ENCODE data around the gene CIBAR2. TPM values are rescaled to one million over a fixed set of nuclear protein-coding genes. Genes with fewer than 3 reads are reported as not detected.

CIBAR2 gene
- total and polyA plus RNA-seq, 2 experiments from 2014 or later = not detected

DNA sequence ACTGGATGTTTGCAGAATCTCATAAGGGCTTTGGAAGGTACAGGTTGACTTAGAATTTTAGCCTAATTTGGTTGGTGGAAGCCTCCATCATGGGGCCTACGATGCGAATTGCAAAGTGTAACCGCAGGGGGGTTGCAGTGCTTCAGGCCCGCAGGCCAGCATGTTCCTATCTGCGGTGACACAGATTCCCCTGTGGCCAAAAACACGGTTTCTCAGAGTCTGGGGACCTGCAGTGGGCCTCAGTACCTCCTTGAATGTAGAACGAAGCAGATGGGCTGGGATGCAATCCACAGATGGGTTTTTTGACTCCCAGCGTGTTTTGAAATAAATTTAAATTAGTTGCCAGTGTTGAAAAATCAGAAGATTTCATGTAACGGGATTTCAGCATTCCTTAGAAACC lies 49.9 kb downstream of the CIBAR2 start:
- WGBS, 2 experiments (ENCODE audit: low coverage in 1 of 2, low lambda C conversion rate in 2 of 2, missing lambda C conversion rate in 2 of 2) = 87 to 95% methylated on average over 9 of the region's 9 CpGs
- no peak overlapping the region for H2AFZ ChIP-seq
- TF ChIP-seq EZH2phosphoT487 (IDR thresholded peaks at IDR 0.05; ENCODE audit: insufficient read depth, low read depth) (no peak), EZH2 (IDR thresholded peaks at IDR 0.05; ENCODE audit: insufficient read depth, poor library complexity, severe bottlenecking) (no peak)
- no peaks in the 10 kb centered on the region for H3K79me2 ChIP-seq (ENCODE audit: insufficient read depth)
- no peak overlapping the region for H3K4me2 ChIP-seq (ENCODE audit: unreplicated experiment)
- H3K27ac ChIP-seq = no peak overlapping the region
- H3F3A ChIP-seq (ENCODE audit: insufficient read depth) = no peaks in the 10 kb centered on the region
- H3K36me3 ChIP-seq (ENCODE audit: low read depth) = no peaks in the 10 kb centered on the region
- no peak overlapping the region for H3K4me3 ChIP-seq
- in situ Hi-C loops (cut with MboI) = no loop called here
- no peaks in the 10 kb centered on the region for H3K9me2 ChIP-seq (ENCODE audit: insufficient read depth)
- H3K9ac ChIP-seq = no peak overlapping the region
- no peak for DNase-seq
- no peaks in the 10 kb centered on the region for H3K9me3 ChIP-seq (ENCODE audit: low read depth)
- no peaks in the 10 kb centered on the region for H4K20me1 ChIP-seq (ENCODE audit: insufficient read depth)
- H3K4me1 ChIP-seq (ENCODE audit: insufficient read depth) = no peaks in the 10 kb centered on the region
- no peaks in the 10 kb centered on the region for H3K27me3 ChIP-seq (replicated peaks; ENCODE audit: insufficient read depth)

DNA sequence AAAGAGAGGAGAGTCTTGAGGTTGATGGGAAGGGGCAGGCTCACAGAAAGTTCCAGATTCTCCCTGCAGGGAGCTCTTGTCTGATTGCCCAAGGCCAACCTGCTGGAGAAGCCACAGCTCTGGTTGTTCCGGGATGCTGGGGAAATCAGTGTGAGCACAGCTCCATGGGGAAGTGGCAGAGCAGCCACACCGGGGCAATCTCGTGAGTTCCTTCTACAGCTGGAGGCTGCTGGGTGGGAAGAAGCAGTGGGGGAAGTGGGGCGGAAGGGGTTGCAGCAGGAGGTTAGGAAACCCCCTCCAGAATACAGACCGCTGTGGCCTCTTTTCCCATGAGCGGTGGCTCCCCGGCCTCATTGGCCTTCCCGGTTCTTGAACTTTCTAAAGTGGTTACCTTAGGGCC lies 50.7 kb downstream of the CIBAR2 start:
- Histone ChIP-seq H3K4me1 (ENCODE audit: insufficient read depth) (no peaks in the 10 kb centered on the region), H3K27ac (no peak overlapping the region), H4K20me1 (ENCODE audit: insufficient read depth) (no peaks in the 10 kb centered on the region), H3K4me3 (no peak overlapping the region), H3K9me2 (ENCODE audit: insufficient read depth) (no peaks in the 10 kb centered on the region), H3K9me3 (ENCODE audit: low read depth) (no peaks in the 10 kb centered on the region), H3K4me2 (ENCODE audit: unreplicated experiment) (no peak overlapping the region), H3K36me3 (ENCODE audit: low read depth) (no peaks in the 10 kb centered on the region), H3F3A (ENCODE audit: insufficient read depth) (no peaks in the 10 kb centered on the region), H3K9ac (no peak overlapping the region), H3K27me3 (replicated peaks; ENCODE audit: insufficient read depth) (no peaks in the 10 kb centered on the region), H3K79me2 (ENCODE audit: insufficient read depth) (no peaks in the 10 kb centered on the region), H2AFZ (no peak overlapping the region)
- DNase-seq = no peak
- TF ChIP-seq EZH2 (IDR thresholded peaks at IDR 0.05; ENCODE audit: insufficient read depth, poor library complexity, severe bottlenecking) (no peak), EZH2phosphoT487 (IDR thresholded peaks at IDR 0.05; ENCODE audit: insufficient read depth, low read depth) (no peak)
- in situ Hi-C loops (cut with MboI) = no loop called here
- WGBS, 2 experiments (ENCODE audit: low coverage in 1 of 2, low lambda C conversion rate in 2 of 2, missing lambda C conversion rate in 2 of 2) = 95 to 97% methylated on average over 8 of the region's 8 CpGs

DNA sequence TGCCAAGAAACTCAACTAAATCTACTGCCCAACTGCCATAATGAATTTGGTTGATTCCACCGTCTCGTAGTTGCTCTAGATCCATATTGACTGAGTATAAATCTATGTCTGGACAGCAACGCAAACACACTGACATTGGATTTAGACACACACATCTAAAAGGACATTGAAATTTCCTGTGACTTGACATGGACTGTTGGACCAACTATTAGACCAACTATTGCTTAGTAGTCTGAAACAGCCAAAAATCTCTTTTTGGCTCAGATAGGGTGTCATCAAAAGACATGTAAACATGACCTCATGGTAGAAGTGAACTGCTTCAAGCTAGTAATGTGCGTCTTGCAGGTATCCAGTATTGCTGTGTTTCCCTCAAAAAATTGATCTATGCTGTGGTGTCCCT lies 53.4 kb downstream of the CIBAR2 start:
- Histone ChIP-seq H3F3A (ENCODE audit: insufficient read depth) (peaks cover 17% of the 10 kb centered on the region), H3K4me3 (no peak overlapping the region), H3K27me3 (replicated peaks; ENCODE audit: insufficient read depth) (no peaks in the 10 kb centered on the region), H2AFZ (no peak overlapping the region), H3K36me3 (ENCODE audit: low read depth) (no peaks in the 10 kb centered on the region), H3K9me3 (ENCODE audit: low read depth) (no peaks in the 10 kb centered on the region), H3K27ac (no peak overlapping the region), H3K9me2 (ENCODE audit: insufficient read depth) (no peaks in the 10 kb centered on the region), H3K4me1 (ENCODE audit: insufficient read depth) (peaks cover 14% of the 10 kb centered on the region), H3K4me2 (ENCODE audit: unreplicated experiment) (no peak overlapping the region), H3K79me2 (ENCODE audit: insufficient read depth) (no peaks in the 10 kb centered on the region), H4K20me1 (ENCODE audit: insufficient read depth) (no peaks in the 10 kb centered on the region), H3K9ac (no peak overlapping the region)
- in situ Hi-C loops (cut with MboI) = no loop called here
- 65 to 76% methylated on average over 4 of the region's 4 CpGs for WGBS, 2 experiments (ENCODE audit: low coverage in 1 of 2, low lambda C conversion rate in 2 of 2, missing lambda C conversion rate in 2 of 2)
- TF ChIP-seq EZH2 (IDR thresholded peaks at IDR 0.05; ENCODE audit: insufficient read depth, poor library complexity, severe bottlenecking) = no peak
- TF ChIP-seq EZH2phosphoT487 (IDR thresholded peaks at IDR 0.05; ENCODE audit: insufficient read depth, low read depth) = no peak
- DNase-seq = no peak

DNA sequence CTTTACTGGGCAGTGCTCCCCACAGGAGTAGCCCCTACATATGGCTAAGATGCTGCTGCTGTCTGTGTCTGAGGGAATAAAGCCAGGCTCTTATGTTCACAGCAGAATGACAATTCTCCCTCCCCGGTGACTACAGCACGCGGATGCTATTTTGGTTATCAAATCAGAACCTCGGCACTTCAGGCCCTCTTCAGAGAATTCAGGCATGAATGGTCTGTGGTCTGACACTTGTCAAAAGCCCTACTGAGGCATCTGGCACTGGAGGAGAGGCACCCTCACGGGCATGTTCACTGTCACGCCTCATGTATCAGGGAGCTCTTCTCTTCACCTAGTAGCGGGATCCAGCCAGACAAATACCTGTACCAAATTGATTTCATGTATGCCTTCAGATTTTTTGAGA lies 54.3 kb downstream of the CIBAR2 start:
- Histone ChIP-seq H3K27me3 (replicated peaks; ENCODE audit: insufficient read depth) (no peaks in the 10 kb centered on the region), H3K9ac (no peak overlapping the region), H3K9me3 (ENCODE audit: low read depth) (no peaks in the 10 kb centered on the region), H3F3A (ENCODE audit: insufficient read depth) (peaks cover 17% of the 10 kb centered on the region), H3K4me2 (ENCODE audit: unreplicated experiment) (no peak overlapping the region), H3K4me3 (no peak overlapping the region), H3K4me1 (ENCODE audit: insufficient read depth) (peaks cover 14% of the 10 kb centered on the region), H4K20me1 (ENCODE audit: insufficient read depth) (no peaks in the 10 kb centered on the region), H3K9me2 (ENCODE audit: insufficient read depth) (no peaks in the 10 kb centered on the region), H2AFZ (no peak overlapping the region), H3K36me3 (ENCODE audit: low read depth) (no peaks in the 10 kb centered on the region), H3K79me2 (ENCODE audit: insufficient read depth) (0 out of 2 replicates have a peak, but pooled peaks cover 3% of the 10 kb centered on the region), H3K27ac (no peak overlapping the region)
- TF ChIP-seq EZH2 (IDR thresholded peaks at IDR 0.05; ENCODE audit: insufficient read depth, poor library complexity, severe bottlenecking) = no peak
- TF ChIP-seq EZH2phosphoT487 (IDR thresholded peaks at IDR 0.05; ENCODE audit: insufficient read depth, low read depth) = no peak
- in situ Hi-C loops (cut with MboI) = no loop called here
- WGBS, 2 experiments (ENCODE audit: low coverage in 1 of 2, low lambda C conversion rate in 2 of 2, missing lambda C conversion rate in 2 of 2) = 96 to 100% methylated on average over 7 of the region's 7 CpGs
- DNase-seq = no peak
